H1 (cell line): ENCODE measurements around the gene PCF11. TPM values are rescaled to one million over a fixed set of nuclear protein-coding genes. Genes with fewer than 3 reads are reported as not detected.

ENCODE experiments used
- CTCF ChIA-PET: fragments of 300-600 bp; sonication (Branson Sonifier 250); formaldehyde crosslinking; loops from one replicate; lab custom pipeline; 2021; ENCODE audit not compliant: partially characterized antibody; lab: Charles Lee
- POLR2A ChIA-PET: fragments of 300-600 bp; sonication (Branson Sonifier 250); formaldehyde crosslinking; loops from one replicate; lab custom pipeline; 2021; ENCODE audit warnings: inconsistent platforms; ENCODE audit not compliant: partially characterized antibody; lab: Charles Lee
- DNase-seq, 2 experiments: peaks; one replicate each; pipeline versions ENCODE4 v3.0.0 to v3.0.0-alpha.2; 2010 to 2022; ENCODE audit warnings: low spot score in 2 of 2, low read depth in 1 of 2, mixed read lengths in 1 of 2
- FAIRE-seq: peaks from 2 replicates; lab custom pipeline; 2011; peaks lifted over from hg19 to GRCh38; lab: Jason Lieb, UNC
- H2AFZ ChIP-seq: 2 replicates; pipeline ENCODE4 v1.8.1; 2012; ENCODE audit warnings: low read length, inconsistent platforms
- H2AK5ac ChIP-seq: 2 replicates; pipeline ENCODE4 v1.6.1; 2013; ENCODE audit warnings: low read depth, low read length
- H2BK120ac ChIP-seq: replicated peaks from 2 replicates; pipeline ENCODE3; 2013; ENCODE audit warnings: low read depth, low read length, inconsistent platforms
- H2BK12ac ChIP-seq: 2 replicates; pipeline ENCODE4 v1.6.1; 2013; ENCODE audit warnings: low read depth, low read length
- H2BK15ac ChIP-seq: 2 replicates; pipeline ENCODE4 v1.6.1; 2013; ENCODE audit warnings: low read length
- H2BK20ac ChIP-seq: 2 replicates; pipeline ENCODE4 v1.6.1; 2013; ENCODE audit warnings: low read length
- H2BK5ac ChIP-seq: 2 replicates; pipeline ENCODE4 v1.6.1; 2013; ENCODE audit warnings: low read depth, low read length
- H3K14ac ChIP-seq: 2 replicates; pipeline ENCODE4 v1.6.1; 2013; ENCODE audit warnings: inconsistent platforms; ENCODE audit not compliant: insufficient read length
- H3K18ac ChIP-seq: 2 replicates; pipeline ENCODE4 v1.6.1; 2013; ENCODE audit warnings: low read length; ENCODE audit errors: extremely low read depth
- H3K23ac ChIP-seq: 2 replicates; pipeline ENCODE4 v1.6.1; 2013; ENCODE audit warnings: inconsistent platforms; ENCODE audit not compliant: insufficient read length
- H3K23me2 ChIP-seq: 2 replicates; pipeline ENCODE4 v1.6.1; 2013; ENCODE audit warnings: low read depth, low read length
- H3K27ac ChIP-seq: 2 replicates; pipeline ENCODE4 v1.6.1; 2011; ENCODE audit warnings: low read depth, low read length, inconsistent platforms
- H3K27me3 ChIP-seq, 4 experiments: replicated peaks in 1 of 4; 1 replicate in 1 of 4; 2 replicates in 3 of 4; pipeline versions ENCODE4 v1.6.1 to v1.8.1; 2011 to 2013; ENCODE audit warnings: low read length in 3 of 4, mild to moderate bottlenecking in 3 of 4, inconsistent platforms in 2 of 4, mixed read lengths in 2 of 4, moderate library complexity in 1 of 4; ENCODE audit not compliant: control insufficient read depth in 3 of 4, insufficient read depth in 3 of 4; ENCODE audit errors: extremely low read depth in 1 of 4
- H3K36me3 ChIP-seq, 4 experiments: 2 replicates each; pipeline versions ENCODE4 v1.6.1 to v1.8.1; 2011 to 2013; ENCODE audit warnings: mild to moderate bottlenecking in 4 of 4, low read length in 3 of 4, moderate library complexity in 2 of 4, control low read depth in 1 of 4, inconsistent platforms in 1 of 4; ENCODE audit not compliant: insufficient read depth in 4 of 4, control insufficient read depth in 2 of 4
- H3K4ac ChIP-seq: replicated peaks from 2 replicates; pipeline ENCODE3; 2013; ENCODE audit warnings: low read length, low read depth, mixed read lengths, inconsistent platforms; ENCODE audit not compliant: insufficient read length
- H3K4me1 ChIP-seq, 4 experiments: replicated peaks in 1 of 4; 1 replicate in 1 of 4; 2 replicates in 3 of 4; pipeline versions ENCODE4 v1.6.1 to v1.8.1; 2011 to 2013; ENCODE audit warnings: low read length in 3 of 4, inconsistent platforms in 2 of 4, mixed read lengths in 1 of 4; ENCODE audit not compliant: insufficient read depth in 4 of 4, control insufficient read depth in 3 of 4
- H3K4me2 ChIP-seq, 2 experiments: 2 replicates each; pipeline versions ENCODE4 v1.6.1 to v1.8.1; 2011 to 2013; ENCODE audit warnings: low read depth in 2 of 2, low read length in 2 of 2, control low read depth in 1 of 2, inconsistent platforms in 1 of 2, mild to moderate bottlenecking in 1 of 2; ENCODE audit not compliant: insufficient read depth in 1 of 2
- H3K4me3 ChIP-seq, 4 experiments: fragments of 200-600, 300-600 bp in 1 of 4; sonication (generic), shearing (Covaris generic), sonication (Bioruptor Twin) in 1 of 4; 2 replicates each; pipeline versions ENCODE4 v1.5.1 to v1.8.1; 2011 to 2016; ENCODE audit warnings: low read length in 4 of 4, low read depth in 3 of 4, control low read depth in 2 of 4, inconsistent platforms in 2 of 4, mild to moderate bottlenecking in 2 of 4, mixed read lengths in 1 of 4, moderate library complexity in 1 of 4; ENCODE audit not compliant: insufficient read depth in 2 of 4; ENCODE audit errors: extremely low read depth in 1 of 4
- H3K56ac ChIP-seq: replicated peaks from 2 replicates; pipeline ENCODE3; 2013; ENCODE audit warnings: low read depth, mild to moderate bottlenecking, mixed read lengths, low read length, inconsistent platforms; ENCODE audit not compliant: insufficient read length
- H3K79me1 ChIP-seq: 2 replicates; pipeline ENCODE4 v1.6.1; 2013; ENCODE audit warnings: low read depth, low read length, control low read depth
- H3K79me2 ChIP-seq, 2 experiments: 2 replicates each; pipeline versions ENCODE4 v1.6.1 to v1.8.1; 2012 to 2013; ENCODE audit warnings: low read length in 2 of 2, mild to moderate bottlenecking in 2 of 2, inconsistent platforms in 1 of 2; ENCODE audit not compliant: insufficient read depth in 2 of 2, control insufficient read depth in 1 of 2
- H3K9ac ChIP-seq, 4 experiments: replicated peaks in 1 of 4; 1 replicate in 1 of 4; 2 replicates in 3 of 4; pipeline versions ENCODE4 v1.6.1 to v1.8.1; 2011 to 2013; ENCODE audit warnings: low read depth in 3 of 4, low read length in 3 of 4, control low read depth in 2 of 4, mild to moderate bottlenecking in 2 of 4, moderate library complexity in 2 of 4, inconsistent platforms in 1 of 4; ENCODE audit errors: extremely low read depth in 1 of 4
- H3K9me3 ChIP-seq, 2 experiments: 2 replicates each; pipeline versions ENCODE4 v1.6.1 to v1.8.1; 2012 to 2013; ENCODE audit warnings: mild to moderate bottlenecking in 2 of 2, moderate library complexity in 2 of 2, control low read depth in 1 of 2, inconsistent platforms in 1 of 2, low read depth in 1 of 2, low read length in 1 of 2, mixed read lengths in 1 of 2; ENCODE audit not compliant: insufficient read depth in 2 of 2
- H4K20me1 ChIP-seq, 2 experiments: replicated peaks in 1 of 2; 2 replicates each; pipeline versions ENCODE3 to v1.8.1; 2011 to 2013; ENCODE audit warnings: inconsistent platforms in 2 of 2, low read length in 2 of 2, mild to moderate bottlenecking in 1 of 2; ENCODE audit not compliant: insufficient read depth in 2 of 2, control insufficient read depth in 1 of 2
- H4K5ac ChIP-seq: 2 replicates; pipeline ENCODE4 v1.6.1; 2013; ENCODE audit warnings: low read length, low read depth, mixed read lengths, inconsistent platforms; ENCODE audit not compliant: insufficient read length
- H4K8ac ChIP-seq: 2 replicates; pipeline ENCODE4 v1.8.0; 2013; ENCODE audit warnings: mild to moderate bottlenecking, moderate library complexity, low read length, inconsistent platforms; ENCODE audit not compliant: insufficient read depth; ENCODE audit errors: extremely low read depth
- H4K91ac ChIP-seq: replicated peaks from 2 replicates; pipeline ENCODE3; 2013; ENCODE audit warnings: low read length, mixed read lengths, inconsistent platforms; ENCODE audit not compliant: insufficient read length
- ZNF274 ChIP-seq: IDR thresholded peaks from 2 replicates; pipeline ENCODE4 v1.7.0; 2012; ENCODE audit warnings: low read length, borderline replicate concordance; ENCODE audit errors: extremely low read depth
- WGBS, 2 experiments: shearing (Covaris generic) in 1 of 2; methylation state at CpG; one replicate each; pipeline versions ENCODE4 v1.1.6 to v1.1.7; 2013 to 2015; ENCODE audit warnings: low lambda C conversion rate in 2 of 2, mixed read lengths in 2 of 2, inconsistent platforms in 1 of 2, low coverage in 1 of 2, missing lambda C conversion rate in 1 of 2; ENCODE audit not compliant: insufficient replicate concordance in 2 of 2, insufficient coverage in 1 of 2, insufficient read length in 1 of 2; ENCODE audit errors: extremely low coverage in 1 of 2, missing lambda C conversion rate in 1 of 2; 5-methylcytosine and 5-hydroxymethylcytosine counted together
- polyA plus RNA-seq, 7 experiments: library from polyadenylated mRNA; depleted of rRNA in 3 of 7; stranded (reverse) in 5 of 7; unstranded in 2 of 7; fragments of >200 nt in 5 of 7; fragments of 200-250 nt in 2 of 7; gene quantifications; 1 replicate in 5 of 7; 2 replicates in 1 of 7; 4 replicates in 1 of 7; pipeline versions ENCODE4 v1.2.1 to v1.2.3, GENCODE V29; 2011 to 2013; ENCODE audit warnings: missing spikeins in 2 of 7, mixed read lengths in 2 of 7
- total RNA-seq: library from RNA; stranded (reverse); fragmentation: NEBNext Ultra II Directional; extraction: Animal tissue kit (Norgen Biotek cat#: 25700); gene quantifications from 2 replicates; pipeline ENCODE4 v1.2.1, GENCODE V29; 2021

PCF11 gene
- total and polyA plus RNA-seq, 2 of the 8 experiments (the other 6 are each of a cell fraction or from before 2014, with no cell fraction given): 25.1 to 47.7 TPM

DNA sequence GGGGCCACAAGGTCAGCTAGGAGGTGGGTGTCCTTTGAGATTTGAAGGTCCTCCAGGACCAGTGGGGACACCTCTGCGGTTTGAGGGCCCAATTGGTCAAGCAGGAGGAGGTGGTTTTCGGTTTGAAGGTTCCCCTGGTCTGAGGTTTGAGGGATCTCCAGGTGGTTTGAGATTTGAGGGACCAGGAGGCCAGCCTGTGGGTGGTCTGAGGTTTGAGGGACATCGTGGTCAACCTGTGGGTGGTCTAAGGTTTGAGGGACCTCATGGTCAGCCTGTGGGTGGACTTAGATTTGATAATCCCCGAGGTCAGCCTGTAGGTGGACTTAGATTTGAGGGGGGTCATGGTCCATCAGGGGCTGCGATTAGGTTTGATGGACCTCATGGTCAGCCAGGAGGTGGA lies 11.8 kb downstream of the PCF11 start:
- 85% methylated on average over 4 of the region's 5 CpGs; no CpG with 5 or more reads in 1 of the 2 experiments for WGBS, 2 experiments
- ChIA-PET POLR2A (interaction anchor here (0.6 to 1.6 kb wide), 7 partner anchors 8 to 16 kb away, joined by 3 to 6 read pairs (median 3); partner anchors contain the start of gene PCF11), CTCF (interaction anchor here (1.1 kb wide), 1 partner anchor 81 kb away, joined by 3 read pairs; no protein-coding TSS in a partner anchor)
- H3K23me2 ChIP-seq: no peaks in the 10 kb centered on the region
- no peak overlapping the region for H2BK20ac ChIP-seq
- H3K4ac ChIP-seq: no peak overlapping the region
- no peak overlapping the region for H3K4me3 ChIP-seq
- H2AK5ac ChIP-seq: no peak overlapping the region
- H2AFZ ChIP-seq: no peak overlapping the region
- no peak overlapping the region for H2BK5ac ChIP-seq
- no peaks in the 10 kb centered on the region for H3K4me1 ChIP-seq
- no peaks in the 10 kb centered on the region for H3K9me3 ChIP-seq
- no peak overlapping the region for H2BK12ac ChIP-seq
- no peak overlapping the region for H2BK15ac ChIP-seq
- H3K79me1 ChIP-seq: peaks cover 9% of the 10 kb centered on the region
- H3K79me2 ChIP-seq: peaks cover 7 to 94% of the 10 kb centered on the region in 2 experiments
- H3K9ac ChIP-seq: no peak overlapping the region
- peaks cover 9 to 13% of the 10 kb centered on the region in 2 experiments for H4K20me1 ChIP-seq
- no peak overlapping the region for H4K5ac ChIP-seq
- H3K36me3 ChIP-seq: peaks cover 21 to 99% (median 61%) of the 10 kb centered on the region in 4 experiments
- no peak overlapping the region for H3K23ac ChIP-seq
- no peak overlapping the region for H3K56ac ChIP-seq
- no peak overlapping the region for H3K14ac ChIP-seq
- no peak overlapping the region for H3K27ac ChIP-seq
- no peak overlapping the region for H3K18ac ChIP-seq
- no peak overlapping the region for H4K91ac ChIP-seq
- no peak overlapping the region for H2BK120ac ChIP-seq
- H3K4me2 ChIP-seq: peak overlapping the region in 1 of 2 experiments; percentile 44; a peak in 1 of 4 replicates
- H3K27me3 ChIP-seq: no peaks in the 10 kb centered on the region
- FAIRE-seq (no peak), DNase-seq (no peak)
- no peak overlapping the region for H4K8ac ChIP-seq
- TF ChIP-seq ZNF274: no peak
